KBM-7 (cell line): ENCODE measurements around the gene UNC13C.
A peak's percentile ranks its signal among the peaks of the same experiment; 100 is the strongest.

ENCODE experiments used
- DNase-seq: peaks from one replicate; pipeline ENCODE4 v3.0.0-alpha.2; 2015
- in situ Hi-C: fragments of 300-500 bp; cut with MboI; formaldehyde crosslinking; loops from 2 replicates; pipeline ENCODE4 v1.14.3; 2020; ENCODE audit warnings: low sequenced_read_pairs, low pct_unique_long_range_greater_than_20kb, mixed read lengths

The UNC13C gene

GRCh38 chr15:54014067-54014655 lies 35.9 kb downstream of the UNC13C start:
- in situ Hi-C loops = no loop called here
- no peak for DNase-seq

GRCh38 chr15:54017251-54017650 lies 39.0 kb downstream of the UNC13C start:
- DNase-seq = no peak
- in situ Hi-C loops = no loop called here

- DNase-seq = no peak
Measured at GRCh38 chr15:54017959-54018358, 39.7 kb downstream of the UNC13C start.

GRCh38 chr15:54026258-54026657 lies 48.0 kb downstream of the UNC13C start:
- DNase-seq = no peak
- in situ Hi-C loops = no loop called here

More at GRCh38 chr15:54017959-54018358, 39.7 kb downstream of the UNC13C start:
- in situ Hi-C loops = no loop called here

GRCh38 chr15:54026891-54027290 lies 48.6 kb downstream of the UNC13C start:
- in situ Hi-C loops = no loop called here
- DNase-seq = no peak

- in situ Hi-C loops = no loop called here
- no peak for DNase-seq
Measured at GRCh38 chr15:54029081-54029480, 50.8 kb downstream of the UNC13C start.

GRCh38 chr15:54032066-54032465 lies 53.8 kb downstream of the UNC13C start:
- in situ Hi-C loops = no loop called here
- DNase-seq = no peak

GRCh38 chr15:54033356-54033860 lies 55.2 kb downstream of the UNC13C start:
- in situ Hi-C loops = no loop called here
- no peak for DNase-seq

GRCh38 chr15:54033869-54034458 lies 55.7 kb downstream of the UNC13C start:
- in situ Hi-C loops = no loop called here
- DNase-seq = no peak

- in situ Hi-C loops = no loop called here
Measured at GRCh38 chr15:54035616-54036015, 57.4 kb downstream of the UNC13C start.

GRCh38 chr15:54045397-54045796 lies 67.2 kb downstream of the UNC13C start:
- in situ Hi-C loops = no loop called here
- DNase-seq = no peak

More at GRCh38 chr15:54035616-54036015, 57.4 kb downstream of the UNC13C start:
- DNase-seq = no peak

GRCh38 chr15:54046093-54046492 lies 67.9 kb downstream of the UNC13C start:
- DNase-seq = no peak
- in situ Hi-C loops = no loop called here

- in situ Hi-C loops = no loop called here
- DNase-seq = no peak
Measured at GRCh38 chr15:54064365-54064764, 86.1 kb downstream of the UNC13C start.

GRCh38 chr15:54066403-54066802 lies 88.2 kb downstream of the UNC13C start:
- no peak for DNase-seq
- in situ Hi-C loops = no loop called here

GRCh38 chr15:54082836-54083492 lies 104.7 kb downstream of the UNC13C start:
- in situ Hi-C loops = no loop called here
- peak; percentile 41 for DNase-seq

- DNase-seq = no peak
- in situ Hi-C loops = no loop called here
Measured at GRCh38 chr15:54083501-54083900, 105.3 kb downstream of the UNC13C start.

- in situ Hi-C loops = no loop called here
- no peak for DNase-seq
Measured at GRCh38 chr15:54083991-54084390, 105.8 kb downstream of the UNC13C start.

- DNase-seq = no peak
- in situ Hi-C loops = no loop called here
Measured at GRCh38 chr15:54088837-54089236, 110.6 kb downstream of the UNC13C start.

GRCh38 chr15:54089776-54090175 lies 111.5 kb downstream of the UNC13C start:
- no peak for DNase-seq
- in situ Hi-C loops = no loop called here

GRCh38 chr15:54091651-54092050 lies 113.4 kb downstream of the UNC13C start:
- in situ Hi-C loops = no loop called here
- DNase-seq = no peak
